AG04450 (cell line): ENCODE results near the gene TENT5D. TPM values are rescaled to one million over a fixed set of nuclear protein-coding genes. Genes with fewer than 3 reads are reported as not detected.

Experiments used
- CTCF ChIA-PET: fragments of 300-600, 350-600 bp; formaldehyde crosslinking; extraction: SDS; loops from one replicate; lab custom pipeline; 2022; ENCODE audit warnings: antibody characterized with exemption, inconsistent platforms; lab: Charles Lee
- POLR2A ChIA-PET: fragments of 350-600 bp; formaldehyde crosslinking; extraction: SDS; loops from one replicate; lab custom pipeline; 2021; ENCODE audit warnings: antibody characterized with exemption, inconsistent platforms; lab: Yijun Ruan, JAX
- DNase-seq: peaks from one replicate; pipeline ENCODE4 v3.0.0-alpha.2; 2011; ENCODE audit warnings: low read depth, low spot score
- H3K27ac ChIP-seq: one replicate; pipeline ENCODE4 v1.5.1; 2012; ENCODE audit warnings: low read depth, low read length, control low read depth
- H3K27me3 ChIP-seq: one replicate; pipeline ENCODE4 v1.6.0; 2012; ENCODE audit warnings: low read length; ENCODE audit not compliant: control insufficient read depth, insufficient read depth
- H3K4me3 ChIP-seq: 2 replicates; pipeline ENCODE4 v1.5.1; 2011; ENCODE audit warnings: mild to moderate bottlenecking, low read depth, low read length, control low read depth
- H3K9me3 ChIP-seq: 2 replicates; pipeline ENCODE4 v1.5.1; 2012; ENCODE audit warnings: low read length; ENCODE audit not compliant: control insufficient read depth, insufficient read depth
- CTCF ChIP-seq: IDR thresholded peaks from 2 replicates; pipeline ENCODE4 v1.5.1; 2011; ENCODE audit warnings: low read depth, low read length, control low read depth, inconsistent platforms
- polyA plus RNA-seq: library from polyadenylated mRNA; depleted of rRNA; stranded (reverse); fragments of >200 nt; gene quantifications from 2 replicates; pipeline ENCODE4 v1.2.3, GENCODE V29; 2011

Gene TENT5D
- polyA plus RNA-seq, 1 experiment, result not detected

- DNase-seq, result no peak
- Histone ChIP-seq H3K27me3 (no peaks in the 10 kb centered on the region), H3K4me3 (no peak overlapping the region), H3K27ac (no peak overlapping the region), H3K9me3 (no peaks in the 10 kb centered on the region)
- ChIA-PET CTCF (no interaction called here), POLR2A (no interaction called here)
- TF ChIP-seq CTCF, result no peak
These were observed 51.3 kb downstream of the TENT5D start for GRCh38 chrX:80471582-80471981.

DNA sequence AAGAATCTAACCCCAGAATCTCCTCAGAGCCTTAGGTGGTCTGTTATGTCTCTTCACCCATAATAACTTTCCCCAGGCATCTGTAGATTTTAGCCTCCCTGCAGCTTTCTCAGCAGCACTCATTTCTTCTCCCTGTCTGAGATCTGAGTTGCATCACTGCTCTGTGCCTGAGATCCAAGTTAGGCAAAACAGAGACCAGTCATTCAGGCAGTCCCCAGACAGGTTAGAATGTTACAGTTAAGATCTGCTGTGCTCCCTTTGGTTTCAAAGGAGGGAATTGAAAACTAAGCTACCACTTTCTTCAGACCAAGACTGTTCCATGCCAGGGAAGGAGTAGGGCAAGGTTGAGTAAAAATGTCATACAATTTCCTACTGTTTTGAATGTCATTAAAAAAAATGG is 65.3 kb downstream of the TENT5D start:
- no peak for DNase-seq
- TF ChIP-seq CTCF, result no peak
- POLR2A ChIA-PET, result no interaction called here
- no peaks in the 10 kb centered on the region for H3K27me3 ChIP-seq
- H3K27ac ChIP-seq, result no peak overlapping the region
- H3K4me3 ChIP-seq, result no peak overlapping the region
- CTCF ChIA-PET, result no interaction called here
- no peaks in the 10 kb centered on the region for H3K9me3 ChIP-seq

- ChIA-PET CTCF (no interaction called here), POLR2A (no interaction called here)
- no peak for TF ChIP-seq CTCF
- Histone ChIP-seq H3K27ac (no peak overlapping the region), H3K4me3 (no peak overlapping the region), H3K27me3 (no peaks in the 10 kb centered on the region), H3K9me3 (no peaks in the 10 kb centered on the region)
- DNase-seq, result no peak
These were observed 66.1 kb downstream of the TENT5D start for GRCh38 chrX:80486299-80486698.

- DNase-seq, result no peak
- no peaks in the 10 kb centered on the region for H3K27me3 ChIP-seq
- H3K9me3 ChIP-seq, result no peaks in the 10 kb centered on the region
- TF ChIP-seq CTCF, result no peak
- no peak overlapping the region for H3K27ac ChIP-seq
- ChIA-PET POLR2A (no interaction called here), CTCF (no interaction called here)
- H3K4me3 ChIP-seq, result no peak overlapping the region
These were observed 68.9 kb downstream of the TENT5D start for GRCh38 chrX:80489166-80489565.
